ENCODE data around the gene KLHL30.

KLHL30 gene

DNA sequence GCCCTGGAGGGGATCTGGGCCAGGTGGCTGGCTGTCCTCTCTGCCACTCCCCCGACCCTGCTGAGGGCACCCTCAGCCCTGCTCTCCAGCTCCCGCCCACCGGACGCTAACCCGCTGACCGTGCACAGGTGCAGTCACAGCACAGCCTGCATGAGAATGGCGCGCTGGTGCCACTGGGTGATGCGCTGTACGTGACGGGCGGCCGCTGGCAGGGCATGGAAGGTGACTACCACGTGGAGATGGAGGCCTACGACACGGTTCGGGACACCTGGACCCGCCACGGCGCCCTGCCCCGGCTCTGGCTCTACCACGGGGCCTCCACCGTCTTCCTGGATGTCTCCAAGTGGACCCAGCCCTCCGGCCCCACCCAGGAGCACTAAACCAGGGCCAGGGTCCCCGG lies 12.2 kb downstream of the KLHL30 start:
- TF ChIP-seq GATA2 (IDR thresholded peaks at IDR 0.05; ENCODE audit: low read depth, low read length) (no peak), GATA3 (IDR thresholded peaks at IDR 0.05; ENCODE audit: low read depth, low read length) (no peak)

DNA sequence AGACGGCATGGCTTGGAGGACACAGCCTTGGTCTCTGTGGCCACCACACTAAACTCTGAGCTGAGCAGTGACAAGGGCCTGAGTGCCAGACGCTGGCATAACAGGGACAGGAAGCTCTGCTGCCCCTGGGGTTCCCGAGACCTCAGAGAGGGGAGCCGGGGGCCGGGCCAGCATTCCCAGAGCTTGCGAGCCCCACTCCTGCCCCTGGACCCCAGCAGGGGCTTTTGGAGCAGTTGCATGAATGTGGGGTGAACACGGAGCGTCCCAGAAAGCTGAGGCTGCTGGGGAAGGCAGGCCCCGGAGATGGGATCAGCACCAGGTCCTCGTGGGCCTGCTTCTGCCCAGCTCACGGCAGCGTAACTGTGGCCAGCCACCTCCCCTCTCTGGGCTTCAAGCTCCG lies 12.7 kb downstream of the KLHL30 start:
- TF ChIP-seq GATA3 (IDR thresholded peaks at IDR 0.05; ENCODE audit: low read depth, low read length) (no peak), GATA2 (IDR thresholded peaks at IDR 0.05; ENCODE audit: low read depth, low read length) (no peak)

DNA sequence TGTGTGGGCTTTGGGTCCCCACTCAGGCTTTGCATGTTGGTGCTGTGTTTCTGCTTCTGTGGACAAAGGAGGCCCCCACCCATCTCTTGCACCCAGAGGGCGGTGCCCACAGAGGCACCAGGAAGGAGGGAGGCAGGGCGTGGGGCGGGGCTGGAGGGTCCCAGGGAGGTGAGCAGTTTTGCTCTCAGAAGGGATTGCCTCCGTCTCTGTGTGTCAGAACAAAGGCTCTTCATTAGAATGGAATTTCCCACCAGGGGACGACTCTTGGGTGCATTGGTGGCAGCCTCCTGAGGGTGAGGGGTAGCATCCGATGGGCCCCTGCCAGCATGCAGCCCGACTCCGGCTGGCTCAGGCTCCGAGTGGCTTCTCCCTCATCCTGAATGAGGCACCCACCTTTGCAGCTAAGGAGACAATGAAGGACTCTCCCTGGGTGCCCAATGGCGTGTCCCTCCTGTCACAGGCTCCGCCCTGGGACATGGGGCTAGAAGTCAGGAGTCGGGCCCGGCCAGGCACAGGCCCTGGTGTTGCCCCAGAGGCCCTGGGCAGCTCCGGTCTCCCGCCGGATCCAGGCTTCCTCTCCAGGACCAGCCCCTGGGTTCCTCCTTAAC lies 13.3 kb downstream of the KLHL30 start:
- no peak for TF ChIP-seq GATA2 (IDR thresholded peaks at IDR 0.05; ENCODE audit: low read depth, low read length)
- TF ChIP-seq GATA3 (IDR thresholded peaks at IDR 0.05; ENCODE audit: low read depth, low read length), result no peak

DNA sequence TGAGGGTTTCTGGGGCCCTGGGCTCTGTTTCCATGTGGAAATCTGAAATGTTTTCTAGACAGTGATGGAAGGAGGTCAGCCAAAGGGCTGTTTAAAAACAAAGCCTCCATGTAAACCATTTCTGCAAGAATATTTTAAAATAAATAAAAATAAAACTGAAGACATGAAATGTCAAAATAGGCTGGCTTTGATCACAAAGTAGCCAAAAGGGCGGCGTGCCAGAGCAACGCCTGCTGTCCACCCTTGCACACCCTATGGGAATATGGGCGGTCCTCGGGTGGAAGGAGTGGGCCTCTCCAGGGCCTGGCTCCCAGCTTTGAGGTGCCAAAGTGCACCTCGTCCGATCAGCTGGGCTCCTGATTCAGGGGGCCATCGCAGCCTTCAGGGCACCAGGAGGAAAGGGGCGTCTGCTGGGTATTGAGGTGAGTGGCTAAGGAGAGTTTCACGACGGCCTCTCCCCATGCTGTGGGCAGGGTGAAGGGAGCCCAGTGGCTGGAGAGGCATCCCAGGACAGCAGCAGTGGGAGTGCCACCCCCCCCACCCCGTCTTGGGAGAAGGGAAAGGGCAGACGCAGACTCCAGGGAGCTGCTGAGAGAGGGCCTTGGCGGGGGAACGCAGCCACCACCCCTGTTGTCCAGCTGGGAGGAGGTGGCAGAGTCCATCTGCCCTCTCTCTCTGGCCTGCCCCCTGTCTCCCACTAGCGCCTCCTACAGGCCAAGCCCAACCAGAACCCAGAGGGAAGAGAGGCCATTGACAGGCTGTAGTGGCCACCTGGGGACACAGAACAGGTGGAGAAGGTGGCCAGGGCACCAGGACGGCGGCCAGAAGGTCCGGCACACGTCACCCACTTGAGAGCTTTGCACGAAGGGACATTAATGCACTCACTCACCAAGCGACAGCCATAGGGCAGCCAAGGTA lies 14.6 kb downstream of the KLHL30 start:
- no peak for TF ChIP-seq GATA2 (IDR thresholded peaks at IDR 0.05; ENCODE audit: low read depth, low read length)
- TF ChIP-seq GATA3 (IDR thresholded peaks at IDR 0.05; ENCODE audit: low read depth, low read length), result no peak

DNA sequence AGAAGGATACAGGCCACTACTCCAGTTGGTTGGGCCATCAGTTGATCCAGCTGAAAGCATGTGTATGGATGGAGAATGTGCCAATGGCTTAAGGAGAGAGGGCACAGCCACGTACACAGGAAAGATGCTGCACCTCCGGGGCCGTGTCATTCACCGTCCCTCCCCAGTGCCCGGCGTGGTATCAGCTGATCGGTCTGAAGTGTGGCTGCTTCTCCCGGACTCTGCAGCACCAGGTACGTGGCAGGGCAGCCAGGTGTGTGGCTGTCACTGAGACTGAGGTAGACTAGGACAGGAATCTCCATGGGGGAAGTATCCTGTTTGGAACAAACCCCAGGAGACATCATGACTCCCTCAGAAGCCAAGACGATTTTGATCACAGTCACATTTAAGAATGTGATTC lies 16.1 kb downstream of the KLHL30 start:
- no peak for TF ChIP-seq GATA3 (IDR thresholded peaks at IDR 0.05; ENCODE audit: low read depth, low read length)
- no peak for TF ChIP-seq GATA2 (IDR thresholded peaks at IDR 0.05; ENCODE audit: low read depth, low read length)

DNA sequence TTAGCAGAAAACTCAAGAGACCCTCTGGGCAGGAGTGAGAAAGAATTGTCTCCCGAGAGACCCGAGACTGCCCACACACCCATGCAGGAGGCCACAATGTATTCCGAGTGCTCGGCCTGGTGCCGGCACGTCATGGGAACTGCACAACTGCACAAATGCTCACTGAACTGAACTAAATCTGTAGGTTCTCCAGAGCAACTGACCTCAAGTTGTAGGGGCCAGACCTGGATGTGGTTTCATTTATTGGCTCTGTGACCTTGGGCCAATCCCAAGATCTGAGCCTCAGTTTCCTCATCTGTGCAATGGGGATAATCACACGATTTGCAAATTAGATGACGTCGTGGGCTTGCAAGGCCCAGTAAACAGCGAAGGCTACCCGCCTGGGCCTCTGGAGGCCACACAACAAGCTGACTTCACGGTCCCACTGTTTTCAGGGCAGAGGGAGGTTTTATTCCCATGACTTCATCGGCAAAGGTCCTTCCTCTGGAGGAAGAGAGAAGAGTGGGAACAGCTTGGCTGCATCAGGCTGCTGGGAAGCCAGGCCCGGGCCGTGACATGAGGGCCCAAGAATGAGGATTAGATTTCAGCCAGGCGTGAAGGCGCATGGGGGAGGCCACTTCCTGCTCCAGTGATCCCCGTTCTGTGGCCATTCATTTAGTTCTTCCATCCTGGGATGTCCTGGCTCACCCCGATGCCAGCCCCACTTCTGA lies 16.7 kb downstream of the KLHL30 start:
- TF ChIP-seq GATA2 (IDR thresholded peaks at IDR 0.05; ENCODE audit: low read depth, low read length), result no peak

DNA sequence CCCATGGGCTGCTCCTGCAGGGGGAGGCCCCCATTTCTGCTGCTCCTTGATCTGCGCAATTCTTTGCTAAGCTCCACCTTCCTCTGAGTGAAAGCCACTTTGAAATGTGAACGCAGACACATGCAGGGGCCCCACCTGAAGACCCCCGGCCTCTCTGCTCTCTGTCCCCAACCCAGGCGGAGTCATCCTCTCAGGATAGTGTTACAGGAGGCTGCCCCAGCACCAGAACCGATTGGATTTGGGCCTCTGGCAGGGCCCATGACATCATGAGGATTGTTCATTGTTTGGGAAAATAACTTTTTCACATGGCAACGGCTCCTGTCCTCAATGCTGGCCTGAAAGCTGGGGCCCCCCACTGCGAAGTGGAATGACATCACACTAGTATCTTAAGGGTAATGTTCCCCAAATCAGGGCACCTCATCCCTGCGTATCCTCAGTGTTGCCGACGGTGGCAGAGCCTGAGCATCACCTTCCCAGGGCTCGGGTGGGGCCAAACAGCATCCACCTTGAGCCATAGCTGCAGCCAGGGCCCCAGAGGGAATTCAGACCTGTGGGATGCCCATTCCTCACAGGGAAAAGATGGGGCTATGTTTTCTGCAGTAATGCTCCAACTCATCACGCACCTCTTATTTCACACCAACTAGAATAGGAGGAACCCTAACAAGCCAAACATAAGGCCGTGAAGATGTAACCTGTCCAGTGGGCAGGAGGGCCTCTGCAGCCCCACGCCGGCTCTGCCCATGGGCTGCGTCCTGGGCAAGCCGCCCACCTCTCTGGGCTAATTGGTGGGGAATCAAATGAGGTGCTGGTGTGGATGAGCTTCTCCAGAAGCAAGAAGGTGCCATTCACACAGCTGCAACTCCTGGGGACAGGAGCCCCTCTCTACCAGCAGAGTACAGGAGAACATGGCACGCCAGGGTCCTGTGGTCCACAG lies 17.6 kb downstream of the KLHL30 start:
- TF ChIP-seq GATA2 (IDR thresholded peaks at IDR 0.05; ENCODE audit: low read depth, low read length) (no peak), GATA3 (IDR thresholded peaks at IDR 0.05; ENCODE audit: low read depth, low read length) (no peak)

DNA sequence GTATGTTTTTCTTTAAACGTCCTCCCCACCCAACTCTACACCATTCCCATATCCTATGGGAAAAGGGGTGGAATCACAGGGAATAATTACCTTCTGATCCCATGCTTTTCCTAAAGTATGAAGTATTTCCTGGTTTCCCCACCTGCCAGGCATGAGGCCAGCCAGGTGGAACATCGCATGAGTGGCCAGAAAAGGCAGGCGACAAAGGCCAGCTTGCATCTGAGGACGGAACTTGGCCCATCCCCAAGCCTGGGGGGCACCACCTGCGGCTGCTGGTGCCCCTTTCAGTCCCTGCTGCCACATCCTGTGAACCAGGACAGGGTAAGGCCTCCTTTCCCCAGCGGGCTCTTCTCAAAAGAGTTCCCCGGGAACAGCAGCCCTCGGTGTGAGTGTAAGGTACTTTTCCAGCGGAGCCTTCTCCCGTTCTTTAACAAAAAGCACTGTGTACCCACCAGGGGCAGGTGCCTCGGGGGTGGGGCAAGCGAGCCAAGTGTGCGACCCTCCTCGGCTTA lies 19.1 kb downstream of the KLHL30 start:
- TF ChIP-seq GATA2 (IDR thresholded peaks at IDR 0.05; ENCODE audit: low read depth, low read length) (no peak), GATA3 (IDR thresholded peaks at IDR 0.05; ENCODE audit: low read depth, low read length) (no peak)

DNA sequence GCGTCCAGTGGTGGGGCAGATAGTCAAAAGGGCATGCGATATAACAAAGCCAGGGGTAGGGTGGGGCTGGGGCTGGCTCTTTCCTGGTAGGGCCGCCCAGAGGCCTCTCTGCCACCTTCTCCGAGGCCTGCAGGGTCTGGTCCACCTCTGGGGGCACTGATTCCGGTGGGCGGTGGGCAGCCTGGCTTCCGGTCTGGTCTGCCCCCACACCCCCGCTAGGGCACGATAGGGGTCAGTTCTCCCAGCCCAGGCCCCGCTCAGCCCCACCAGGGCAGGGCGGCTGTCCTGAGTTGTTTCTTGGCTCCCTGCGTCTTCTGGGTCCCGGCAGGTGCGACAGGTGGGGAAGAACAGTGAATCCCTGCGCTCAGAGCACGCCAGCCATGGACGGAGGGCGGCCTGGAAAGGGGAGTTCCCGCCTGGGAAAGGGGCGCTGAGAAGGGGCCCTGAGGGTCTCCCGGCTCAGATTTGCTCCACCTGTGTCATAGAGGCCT lies 19.6 kb downstream of the KLHL30 start:
- TF ChIP-seq GATA2 (IDR thresholded peaks at IDR 0.05; ENCODE audit: low read depth, low read length), result no peak
- no peak for TF ChIP-seq GATA3 (IDR thresholded peaks at IDR 0.05; ENCODE audit: low read depth, low read length)

DNA sequence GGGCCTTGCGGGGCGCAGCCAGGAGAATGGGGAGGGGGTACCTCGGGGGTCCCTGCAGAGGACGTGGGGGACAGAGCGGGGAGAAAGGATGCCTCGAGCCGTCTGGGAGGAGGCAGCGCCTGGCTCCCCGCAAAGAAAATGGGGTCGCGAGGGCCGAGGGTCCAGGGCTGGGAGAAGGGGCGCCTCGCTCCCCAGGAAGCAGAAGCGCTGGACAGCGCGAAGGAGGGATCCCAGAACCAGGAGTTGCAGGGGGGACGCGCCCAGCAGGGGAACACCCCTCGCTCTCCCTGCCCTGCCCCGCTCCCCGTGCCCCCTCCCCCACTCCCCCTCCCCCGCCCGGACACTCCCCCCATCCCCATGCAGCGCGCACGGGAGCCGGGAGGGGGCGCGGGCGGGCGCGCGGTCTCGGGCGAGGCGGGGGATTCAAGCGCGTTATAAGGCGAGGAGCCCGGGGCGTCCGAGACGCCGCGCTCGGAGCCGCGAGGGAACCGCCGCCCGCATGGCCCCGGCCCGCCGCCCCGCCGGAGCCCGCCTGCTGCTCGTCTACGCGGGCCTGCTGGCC lies 20.1 kb downstream of the KLHL30 start, which contains the start of gene ERFE:
ERFE (plus strand) TSS at position 462 of the 562 bp plus-strand sequence; CDS start at position 500, 38 bp downstream.
- TF ChIP-seq GATA3 (IDR thresholded peaks at IDR 0.05; ENCODE audit: low read depth, low read length) (no peak), GATA2 (IDR thresholded peaks at IDR 0.05; ENCODE audit: low read depth, low read length) (no peak)

DNA sequence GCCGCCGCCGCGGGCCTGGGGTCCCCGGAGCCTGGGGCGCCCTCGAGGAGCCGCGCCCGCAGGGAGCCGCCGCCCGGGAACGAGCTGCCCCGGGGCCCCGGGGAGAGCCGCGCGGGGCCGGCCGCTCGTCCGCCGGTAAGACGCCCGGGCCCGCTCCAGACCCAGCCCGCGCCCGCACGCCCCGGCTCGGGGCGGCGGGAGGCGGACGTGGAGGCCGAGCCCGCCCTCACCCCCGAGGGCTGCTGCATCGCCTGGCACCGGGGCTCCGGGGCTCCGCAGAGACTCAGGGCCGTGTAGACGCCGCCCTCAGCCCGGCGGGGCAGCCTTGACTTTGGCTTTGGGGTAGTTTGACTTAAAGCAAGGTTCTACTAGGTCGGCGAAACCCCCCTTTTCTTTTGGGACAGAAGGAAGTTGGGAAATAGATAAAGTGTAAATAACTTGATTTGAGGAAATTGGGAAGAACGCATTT lies 20.6 kb downstream of the KLHL30 start:
- TF ChIP-seq GATA3 (IDR thresholded peaks at IDR 0.05; ENCODE audit: low read depth, low read length) (no peak), GATA2 (IDR thresholded peaks at IDR 0.05; ENCODE audit: low read depth, low read length) (no peak)

DNA sequence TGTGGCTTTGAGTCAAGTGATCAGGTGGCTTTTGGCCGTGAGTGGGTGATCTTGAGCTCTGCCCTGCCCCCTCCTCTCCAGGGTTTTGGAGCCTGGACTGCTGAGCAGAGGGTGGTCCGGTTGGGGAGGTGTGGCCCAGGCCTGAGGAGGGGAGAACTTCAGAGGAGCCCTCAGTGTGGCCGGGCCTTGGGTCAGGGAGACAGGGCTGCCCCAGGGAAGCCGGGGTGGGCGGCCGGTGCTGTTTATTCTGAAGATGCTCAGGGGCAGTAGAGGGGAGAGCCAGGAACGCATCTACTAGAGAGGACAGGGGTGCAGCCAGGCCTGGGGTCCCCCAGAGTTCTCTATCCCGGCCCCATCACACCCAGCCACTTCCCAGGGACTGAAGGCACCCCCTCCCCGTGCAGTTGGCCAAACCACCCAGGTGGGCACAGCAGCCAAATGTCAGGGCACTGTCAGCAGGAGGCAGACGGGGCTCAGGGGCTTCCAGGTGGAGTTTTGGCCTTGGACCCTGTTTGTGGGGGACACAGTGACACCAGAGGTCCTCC lies 21.3 kb downstream of the KLHL30 start:
- TF ChIP-seq GATA3 (IDR thresholded peaks at IDR 0.05; ENCODE audit: low read depth, low read length), result no peak
- TF ChIP-seq GATA2 (IDR thresholded peaks at IDR 0.05; ENCODE audit: low read depth, low read length), result no peak

All from SH-SY5Y (cell line).